Epidermal melanocyte (primary cell): ENCODE results near the gene ZBP1.

Experiments used
- DNase-seq: peaks from one replicate; pipeline ENCODE4 v3.0.0; 2011; ENCODE audit warnings: low spot score; ENCODE audit not compliant: insufficient read length

ZBP1 gene

GRCh38 chr20:57619051-57619831 is 985 bp downstream of the ZBP1 start:
- no peak for DNase-seq

GRCh38 chr20:57618764-57619050 is 1.5 kb downstream of the ZBP1 start:
- no peak for DNase-seq

- no peak for DNase-seq
Measured at GRCh38 chr20:57618091-57618763, 2.0 kb downstream of the ZBP1 start.

GRCh38 chr20:57617079-57617795 is 3.0 kb downstream of the ZBP1 start:
- DNase-seq, result no peak

- no peak for DNase-seq
Measured at GRCh38 chr20:57616143-57616951, 3.9 kb downstream of the ZBP1 start.

GRCh38 chr20:57615445-57615811 is 4.8 kb downstream of the ZBP1 start:
- DNase-seq, result no peak

- DNase-seq, result no peak
Measured at GRCh38 chr20:57614490-57615444, 5.5 kb downstream of the ZBP1 start.

- DNase-seq, result no peak
Measured at GRCh38 chr20:57613481-57613921, 6.7 kb downstream of the ZBP1 start.

GRCh38 chr20:57612916-57613315 is 7.3 kb downstream of the ZBP1 start:
- DNase-seq, result no peak

GRCh38 chr20:57612436-57612835 is 7.8 kb downstream of the ZBP1 start:
- no peak for DNase-seq

- DNase-seq, result no peak
Measured at GRCh38 chr20:57611586-57612311, 8.5 kb downstream of the ZBP1 start.

GRCh38 chr20:57610261-57610952 is 9.8 kb downstream of the ZBP1 start:
- no peak for DNase-seq

GRCh38 chr20:57609842-57610167 is 10.4 kb downstream of the ZBP1 start:
- no peak for DNase-seq

GRCh38 chr20:57609086-57609841 is 11.0 kb downstream of the ZBP1 start:
- no peak for DNase-seq

- no peak for DNase-seq
Measured at GRCh38 chr20:57608516-57608915, 11.7 kb downstream of the ZBP1 start.

GRCh38 chr20:57605878-57606277 is 14.3 kb downstream of the ZBP1 start:
- DNase-seq, result no peak

GRCh38 chr20:57605045-57605444 is 15.2 kb downstream of the ZBP1 start:
- no peak for DNase-seq

- DNase-seq, result no peak
Measured at GRCh38 chr20:57603120-57603519, 17.1 kb downstream of the ZBP1 start.

- no peak for DNase-seq
Measured at GRCh38 chr20:57601737-57602136, 18.5 kb downstream of the ZBP1 start.
